ENCODE results near the gene ARHGAP44.

DNA sequence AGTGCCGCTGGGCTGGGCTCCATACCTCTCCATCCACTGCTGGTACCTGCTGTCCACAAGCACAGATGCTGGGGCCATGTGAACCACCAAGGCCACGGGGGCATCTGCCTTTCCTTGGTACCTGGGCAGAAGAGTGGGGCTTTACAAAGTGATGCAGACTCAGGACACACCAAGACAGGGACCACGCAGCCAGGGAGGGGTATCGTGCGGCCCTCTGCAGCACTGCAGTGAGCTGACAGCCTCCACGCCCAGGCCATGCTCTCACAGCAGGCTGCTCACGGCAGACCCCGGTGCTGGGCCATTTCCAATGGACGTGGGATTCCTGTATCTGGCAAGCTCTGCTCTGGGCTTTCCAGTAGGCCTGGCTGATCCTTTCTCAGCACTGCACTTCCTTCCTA lies 214.2 kb downstream of the ARHGAP44 start:
- TF ChIP-seq, protein P1, sequence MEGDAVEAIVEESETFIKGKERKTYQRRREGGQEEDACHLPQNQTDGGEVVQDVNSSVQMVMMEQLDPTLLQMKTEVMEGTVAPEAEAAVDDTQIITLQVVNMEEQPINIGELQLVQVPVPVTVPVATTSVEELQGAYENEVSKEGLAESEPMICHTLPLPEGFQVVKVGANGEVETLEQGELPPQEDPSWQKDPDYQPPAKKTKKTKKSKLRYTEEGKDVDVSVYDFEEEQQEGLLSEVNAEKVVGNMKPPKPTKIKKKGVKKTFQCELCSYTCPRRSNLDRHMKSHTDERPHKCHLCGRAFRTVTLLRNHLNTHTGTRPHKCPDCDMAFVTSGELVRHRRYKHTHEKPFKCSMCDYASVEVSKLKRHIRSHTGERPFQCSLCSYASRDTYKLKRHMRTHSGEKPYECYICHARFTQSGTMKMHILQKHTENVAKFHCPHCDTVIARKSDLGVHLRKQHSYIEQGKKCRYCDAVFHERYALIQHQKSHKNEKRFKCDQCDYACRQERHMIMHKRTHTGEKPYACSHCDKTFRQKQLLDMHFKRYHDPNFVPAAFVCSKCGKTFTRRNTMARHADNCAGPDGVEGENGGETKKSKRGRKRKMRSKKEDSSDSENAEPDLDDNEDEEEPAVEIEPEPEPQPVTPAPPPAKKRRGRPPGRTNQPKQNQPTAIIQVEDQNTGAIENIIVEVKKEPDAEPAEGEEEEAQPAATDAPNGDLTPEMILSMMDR (conservative IDR thresholded peaks at IDR 0.05; ENCODE audit: low read depth in 2 of 2): no peak
- TF ChIP-seq POLR2AphosphoS5 (IDR thresholded peaks at IDR 0.05; ENCODE audit: low read depth): no peak
- TF ChIP-seq EZH2 (IDR thresholded peaks at IDR 0.05; ENCODE audit: low read depth, unreplicated experiment): no peak
- no peak for TF ChIP-seq ZNF114 (CRISPR knock-in tag; IDR thresholded peaks at IDR 0.05)
- TF ChIP-seq CREB1 (CRISPR knock-in tag; IDR thresholded peaks at IDR 0.05; ENCODE audit: low read depth): no peak
- no peak for TF ChIP-seq EZH2phosphoT487 (IDR thresholded peaks at IDR 0.05; ENCODE audit: unreplicated experiment)
- TF ChIP-seq, protein P2, sequence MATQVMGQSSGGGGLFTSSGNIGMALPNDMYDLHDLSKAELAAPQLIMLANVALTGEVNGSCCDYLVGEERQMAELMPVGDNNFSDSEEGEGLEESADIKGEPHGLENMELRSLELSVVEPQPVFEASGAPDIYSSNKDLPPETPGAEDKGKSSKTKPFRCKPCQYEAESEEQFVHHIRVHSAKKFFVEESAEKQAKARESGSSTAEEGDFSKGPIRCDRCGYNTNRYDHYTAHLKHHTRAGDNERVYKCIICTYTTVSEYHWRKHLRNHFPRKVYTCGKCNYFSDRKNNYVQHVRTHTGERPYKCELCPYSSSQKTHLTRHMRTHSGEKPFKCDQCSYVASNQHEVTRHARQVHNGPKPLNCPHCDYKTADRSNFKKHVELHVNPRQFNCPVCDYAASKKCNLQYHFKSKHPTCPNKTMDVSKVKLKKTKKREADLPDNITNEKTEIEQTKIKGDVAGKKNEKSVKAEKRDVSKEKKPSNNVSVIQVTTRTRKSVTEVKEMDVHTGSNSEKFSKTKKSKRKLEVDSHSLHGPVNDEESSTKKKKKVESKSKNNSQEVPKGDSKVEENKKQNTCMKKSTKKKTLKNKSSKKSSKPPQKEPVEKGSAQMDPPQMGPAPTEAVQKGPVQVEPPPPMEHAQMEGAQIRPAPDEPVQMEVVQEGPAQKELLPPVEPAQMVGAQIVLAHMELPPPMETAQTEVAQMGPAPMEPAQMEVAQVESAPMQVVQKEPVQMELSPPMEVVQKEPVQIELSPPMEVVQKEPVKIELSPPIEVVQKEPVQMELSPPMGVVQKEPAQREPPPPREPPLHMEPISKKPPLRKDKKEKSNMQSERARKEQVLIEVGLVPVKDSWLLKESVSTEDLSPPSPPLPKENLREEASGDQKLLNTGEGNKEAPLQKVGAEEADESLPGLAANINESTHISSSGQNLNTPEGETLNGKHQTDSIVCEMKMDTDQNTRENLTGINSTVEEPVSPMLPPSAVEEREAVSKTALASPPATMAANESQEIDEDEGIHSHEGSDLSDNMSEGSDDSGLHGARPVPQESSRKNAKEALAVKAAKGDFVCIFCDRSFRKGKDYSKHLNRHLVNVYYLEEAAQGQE (IDR thresholded peaks at IDR 0.05; ENCODE audit: unreplicated experiment): no peak
- no peak for TF ChIP-seq NANOG (IDR thresholded peaks at IDR 0.05; ENCODE audit: borderline replicate concordance)

Data from GM23338 (cell line).